ENCODE measurements around the gene GPX4.
A peak's percentile ranks its signal among the peaks of the same experiment; 100 is the strongest.

The GPX4 gene

GRCh38 chr19:1060689-1061088, 43.1 kb upstream of the GPX4 start:
- no peak overlapping the region for H3K4me3 ChIP-seq (ENCODE audit: low read depth, low read length)
- no peak for TF ChIP-seq CTCF (IDR thresholded peaks at IDR 0.05; ENCODE audit: low read depth, low read length, missing control alignments)
- no peak for DNase-seq (ENCODE audit: low read depth)

- no peak for DNase-seq (ENCODE audit: low read depth)
- no peak overlapping the region for H3K4me3 ChIP-seq (ENCODE audit: low read depth, low read length)
- no peak for TF ChIP-seq CTCF (IDR thresholded peaks at IDR 0.05; ENCODE audit: low read depth, low read length, missing control alignments)
These were observed 41.8 kb upstream of the GPX4 start for GRCh38 chr19:1061987-1062386.

GRCh38 chr19:1062387-1063029, 41.3 kb upstream of the GPX4 start:
- H3K4me3 ChIP-seq (ENCODE audit: low read depth, low read length), result no peak overlapping the region
- TF ChIP-seq CTCF (IDR thresholded peaks at IDR 0.05; ENCODE audit: low read depth, low read length, missing control alignments), result no peak

GRCh38 chr19:1063030-1063908, 40.5 kb upstream of the GPX4 start:
- no peak overlapping the region for H3K4me3 ChIP-seq (ENCODE audit: low read depth, low read length)
- TF ChIP-seq CTCF (IDR thresholded peaks at IDR 0.05; ENCODE audit: low read depth, low read length, missing control alignments), result no peak
- peak; percentile 77 for DNase-seq (ENCODE audit: low read depth)

More at GRCh38 chr19:1062387-1063029, 41.3 kb upstream of the GPX4 start:
- no peak for DNase-seq (ENCODE audit: low read depth)

- H3K4me3 ChIP-seq (ENCODE audit: low read depth, low read length), result no peak overlapping the region
- no peak for TF ChIP-seq CTCF (IDR thresholded peaks at IDR 0.05; ENCODE audit: low read depth, low read length, missing control alignments)
- no peak for DNase-seq (ENCODE audit: low read depth)
These were observed 39.7 kb upstream of the GPX4 start for GRCh38 chr19:1063909-1064660.

GRCh38 chr19:1064661-1065605, 38.9 kb upstream of the GPX4 start:
- peak; percentile 91 for TF ChIP-seq CTCF (IDR thresholded peaks at IDR 0.05; ENCODE audit: low read depth, low read length, missing control alignments)
- no peak for DNase-seq (ENCODE audit: low read depth)
- no peak overlapping the region for H3K4me3 ChIP-seq (ENCODE audit: low read depth, low read length)
